Myocyte (in vitro differentiated cells): ENCODE results near the gene C1orf53. TPM values are rescaled to one million over a fixed set of nuclear protein-coding genes. Genes with fewer than 3 reads are reported as not detected.

Source experiments
- DNase-seq: peaks from one replicate; pipeline ENCODE4 v3.0.0-alpha.2; 2012; ENCODE audit warnings: low read depth
- total RNA-seq: library from RNA; depleted of rRNA; stranded (reverse); fragments of >200 nt; gene quantifications from 2 replicates; pipeline ENCODE4 v1.2.3, GENCODE V29; 2014

The C1orf53 gene
- total RNA-seq, 1 donor from 2014 or later = 12.4 TPM

GRCh38 chr1:197955486-197956394, 53.3 kb downstream of the C1orf53 start:
- peak; percentile 37 for DNase-seq

Other genes with a start within 250 kb of the C1orf53 start
- 8.6 and 15.8 TPM in 2 replicates for gene DENND1B, start 127.2 kb upstream of the C1orf53 start, total RNA-seq
- gene LHX9, start 14.7 kb downstream of the C1orf53 start, total RNA-seq = 0.03 and 0.21 TPM in 2 replicates